GM12801 (cell line): ENCODE results near the gene LSAMP.

ENCODE experiments used
- CTCF ChIP-seq: IDR thresholded peaks from one replicate; pipeline ENCODE4 v1.5.1; 2011; ENCODE audit warnings: control low read depth; ENCODE audit not compliant: insufficient read length; ENCODE audit errors: extremely low read depth

Gene LSAMP

DNA sequence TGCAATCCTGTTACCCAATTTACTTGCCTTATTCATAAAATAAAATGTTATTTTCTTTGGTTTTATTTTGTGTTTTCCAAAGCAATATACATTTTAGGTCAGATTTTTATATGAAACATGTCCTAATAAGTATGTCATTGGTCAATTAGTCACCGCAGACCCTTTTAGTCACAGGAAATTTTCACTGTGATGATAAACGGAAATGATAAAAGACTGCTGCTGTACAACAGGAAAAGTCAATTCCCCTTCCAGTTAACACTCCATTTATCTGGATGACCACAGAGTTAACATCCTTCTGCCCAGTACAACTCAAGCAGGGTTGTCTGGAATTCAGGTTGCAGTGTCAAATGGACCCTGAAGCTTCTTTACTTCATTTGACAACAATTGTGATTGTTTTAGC lies 175.2 kb downstream of the LSAMP start:
- TF ChIP-seq CTCF: no peak

DNA sequence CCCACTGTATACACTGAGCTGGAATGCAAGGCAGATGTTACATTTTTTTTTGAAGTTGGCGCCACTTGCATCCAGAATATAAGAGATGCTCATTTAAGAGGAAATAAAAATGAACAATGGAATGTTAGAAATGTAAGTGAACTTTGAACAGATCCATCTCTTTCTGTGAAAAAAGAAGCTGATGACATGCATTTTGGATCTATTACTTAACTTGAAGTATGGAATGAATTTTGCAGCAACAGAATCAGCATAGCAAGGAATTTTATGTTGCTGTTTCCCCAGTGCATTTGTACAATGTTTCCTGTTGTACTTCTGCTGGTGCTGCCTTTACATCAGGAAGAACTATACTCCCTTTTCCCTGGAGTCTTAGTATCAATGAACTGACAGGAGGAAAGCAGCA lies 178.2 kb downstream of the LSAMP start:
- TF ChIP-seq CTCF: no peak

GRCh38 chr3:116265976-116266584 lies 179.2 kb downstream of the LSAMP start:
- no peak for TF ChIP-seq CTCF

DNA sequence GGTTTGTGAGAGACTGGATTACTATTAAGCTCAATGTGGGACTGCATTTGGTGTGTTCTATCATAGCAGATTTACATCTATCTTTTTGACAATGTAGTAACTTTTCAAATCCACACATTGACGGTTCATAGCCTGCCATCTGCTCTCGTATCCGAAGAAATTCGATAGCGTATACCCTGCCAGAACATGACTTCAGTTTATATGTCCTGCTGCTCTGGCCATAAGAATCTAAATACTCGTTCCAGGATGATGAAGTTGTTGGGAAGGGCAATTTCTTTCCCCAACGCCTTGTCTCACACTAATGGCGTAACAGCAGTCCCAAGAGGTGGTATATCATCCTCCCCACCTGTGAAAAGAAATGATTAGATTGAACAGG lies 180.0 kb downstream of the LSAMP start:
- no peak for TF ChIP-seq CTCF

- no peak for TF ChIP-seq CTCF
Observed at GRCh38 chr3:116264546-116265319, 180.6 kb downstream of the LSAMP start.

GRCh38 chr3:116263842-116264545 lies 181.3 kb downstream of the LSAMP start:
- TF ChIP-seq CTCF: no peak

GRCh38 chr3:116260491-116260890 lies 184.8 kb downstream of the LSAMP start:
- TF ChIP-seq CTCF: no peak
